HepG2 (cell line): ENCODE data around the gene SPHK2. TPM values are rescaled to one million over a fixed set of nuclear protein-coding genes. Genes with fewer than 3 reads are reported as not detected.

ENCODE experiments used
- BCL3 ChIP-seq: sonication (generic); formaldehyde crosslinking; IDR thresholded peaks from 2 replicates; pipeline ENCODE4 v1.5.1; 2020; ENCODE audit warnings: mild to moderate bottlenecking, missing genetic modification reagents, moderate library complexity
- CHCHD3 ChIP-seq: sonication (generic); formaldehyde crosslinking; IDR thresholded peaks from 2 replicates; pipeline ENCODE4 v1.8.0; 2022; ENCODE audit warnings: mild to moderate bottlenecking, missing genetic modification reagents, moderate library complexity
- CREB3 ChIP-seq: sonication (generic); formaldehyde crosslinking; IDR thresholded peaks from 2 replicates; pipeline ENCODE4 v1.5.0; 2020; ENCODE audit warnings: missing genetic modification reagents
- IRF2 ChIP-seq: IDR thresholded peaks from 2 replicates; pipeline ENCODE4 v1.6.1; 2018; ENCODE audit warnings: missing genetic modification reagents, missing compliant biosample characterization
- NKX3-1 ChIP-seq: sonication (generic); formaldehyde crosslinking; IDR thresholded peaks from 2 replicates; pipeline ENCODE4 v1.5.0; 2020; ENCODE audit warnings: missing genetic modification reagents
- POLR2AphosphoS2 ChIP-seq: IDR thresholded peaks from 2 replicates; pipeline ENCODE4 v1.6.1; 2011; ENCODE audit warnings: low read depth, low read length, improper control_type of control experiment
- PRDM10 ChIP-seq: sonication (generic); formaldehyde crosslinking; IDR thresholded peaks from 2 replicates; pipeline ENCODE4 v1.4.0; 2020; ENCODE audit warnings: low read depth, missing genetic modification reagents
- PTBP1 ChIP-seq: fragments of 200-400 bp; formaldehyde crosslinking; IDR thresholded peaks from 2 replicates; pipeline ENCODE4 v1.6.1; 2018; ENCODE audit warnings: low read length, low read depth; ENCODE audit not compliant: poor library complexity, severe bottlenecking
- RARA ChIP-seq: IDR thresholded peaks from 2 replicates; pipeline ENCODE4 v1.6.1; 2016; ENCODE audit warnings: missing genetic modification reagents, missing compliant biosample characterization
- RARG ChIP-seq: sonication (generic); formaldehyde crosslinking; IDR thresholded peaks from 2 replicates; pipeline ENCODE4 v1.4.0; 2020; ENCODE audit warnings: low read depth, mild to moderate bottlenecking, missing genetic modification reagents
- SOX13 ChIP-seq, 3 experiments: fragments of 450-650 bp in 1 of 3; sonication (generic) in 1 of 3; formaldehyde crosslinking in 1 of 3; IDR thresholded peaks in 2 of 3; conservative IDR thresholded peaks in 1 of 3; 2 replicates each; pipeline versions ENCODE4 v1.5.0 to v1.6.1; 2016 to 2020; ENCODE audit warnings: antibody characterized with exemption in 1 of 3, mild to moderate bottlenecking in 1 of 3, missing compliant biosample characterization in 1 of 3, missing genetic modification reagents in 1 of 3, moderate library complexity in 1 of 3
- SOX5 ChIP-seq: IDR thresholded peaks from 2 replicates; pipeline ENCODE4 v1.6.1; 2016; ENCODE audit warnings: borderline replicate concordance
- THYN1 ChIP-seq: sonication (generic); formaldehyde crosslinking; IDR thresholded peaks from 2 replicates; pipeline ENCODE4 v1.8.1; 2023; ENCODE audit warnings: low read depth, mild to moderate bottlenecking, moderate library complexity, missing genetic modification reagents, borderline replicate concordance
- TRAFD1 ChIP-seq: sonication (generic); formaldehyde crosslinking; IDR thresholded peaks from 2 replicates; pipeline ENCODE4 v1.5.1; 2020; ENCODE audit warnings: missing genetic modification reagents, mild to moderate bottlenecking, borderline replicate concordance
- ZFP41 ChIP-seq: sonication (generic); formaldehyde crosslinking; IDR thresholded peaks from 2 replicates; pipeline ENCODE4 v1.4.0; 2020; ENCODE audit warnings: mild to moderate bottlenecking, missing genetic modification reagents, borderline replicate concordance
- ZMYM3 ChIP-seq: sonication (generic); formaldehyde crosslinking; IDR thresholded peaks from 2 replicates; pipeline ENCODE4 v1.5.1; 2020; ENCODE audit warnings: mild to moderate bottlenecking, missing genetic modification reagents
- ZNF230 ChIP-seq: sonication (generic); formaldehyde crosslinking; IDR thresholded peaks from 2 replicates; pipeline ENCODE4 v1.4.0; 2020; ENCODE audit warnings: mild to moderate bottlenecking, missing genetic modification reagents
- ZNF572 ChIP-seq: sonication (generic); formaldehyde crosslinking; IDR thresholded peaks from 2 replicates; pipeline ENCODE4 v1.5.1; 2020; ENCODE audit warnings: mild to moderate bottlenecking, missing genetic modification reagents
- ZNF589 ChIP-seq: sonication (generic); formaldehyde crosslinking; conservative IDR thresholded peaks from 2 replicates; pipeline ENCODE4 v1.8.0; 2022; ENCODE audit warnings: mild to moderate bottlenecking, moderate library complexity, missing genetic modification reagents
- ZNF607 ChIP-seq: sonication (generic); formaldehyde crosslinking; IDR thresholded peaks from 2 replicates; pipeline ENCODE4 v1.5.1; 2020; ENCODE audit warnings: missing genetic modification reagents, mild to moderate bottlenecking, borderline replicate concordance
- ZSCAN12 ChIP-seq: sonication (generic); formaldehyde crosslinking; IDR thresholded peaks from 2 replicates; pipeline ENCODE4 v1.9.0; 2021; ENCODE audit warnings: mild to moderate bottlenecking, missing genetic modification reagents
- ZZZ3 ChIP-seq: sonication (generic); formaldehyde crosslinking; IDR thresholded peaks from 2 replicates; pipeline ENCODE4 v1.4.0; 2020; ENCODE audit warnings: missing genetic modification reagents, mild to moderate bottlenecking, borderline replicate concordance
- polyA plus RNA-seq, 8 experiments: library from polyadenylated mRNA; depleted of rRNA in 3 of 8; stranded (reverse) in 7 of 8; unstranded in 1 of 8; fragments of >200 nt; fragmentation: Illumina TruSeq in 4 of 8; extraction: Trizol in 4 of 8; gene quantifications; 2 replicates each; pipeline versions ENCODE4 v1.2.1 to v1.2.3, GENCODE V29; 2011 to 2016; ENCODE audit warnings: low read depth in 4 of 8, missing spikeins in 1 of 8, mixed read lengths in 1 of 8; ENCODE audit not compliant: insufficient read depth in 1 of 8
- total RNA-seq, 5 experiments: library from RNA; depleted of rRNA; stranded (reverse); fragments of >200 nt; fragmentation: Illumina TruSeq; extraction: Trizol; gene quantifications; 2 replicates each; pipeline ENCODE4 v1.2.3, GENCODE V29; 2016; ENCODE audit warnings: low read depth in 1 of 5

The SPHK2 gene
- total and polyA plus RNA-seq, 2 of the 13 experiments (the other 11 are each of a cell fraction or from before 2014, with no cell fraction given): 2.9 to 14.4 TPM

- TF ChIP-seq ZFP41 (CRISPR knock-in tag) (no peak), NKX3-1 (CRISPR knock-in tag) (no peak), THYN1 (CRISPR knock-in tag) (no peak), ZNF589 (no peak), POLR2AphosphoS2 (no peak), ZZZ3 (CRISPR knock-in tag) (no peak), PTBP1 (no peak), ZNF607 (no peak), ZNF572 (CRISPR knock-in tag) (no peak), RARA (CRISPR knock-in tag) (no peak), TRAFD1 (CRISPR knock-in tag) (no peak), ZMYM3 (CRISPR knock-in tag) (peak; percentile 47; the same call in 1 of the 2 replicates), SOX13 (IDR thresholded peaks at IDR 0.05) (no peak), SOX13 (CRISPR knock-in tag; conservative IDR thresholded peaks at IDR 0.05 in 1 of 2, IDR thresholded peaks at IDR 0.05 in 1 of 2) (peak in 1 of 2 experiments; percentile 60; a peak in 1 of 4 replicates), SOX5 (CRISPR knock-in tag) (peak; percentile 66; the same call in 1 of the 2 replicates), BCL3 (no peak), PRDM10 (CRISPR knock-in tag) (no peak), ZNF230 (no peak), RARG (CRISPR knock-in tag) (no peak), CREB3 (CRISPR knock-in tag) (no peak), IRF2 (CRISPR knock-in tag) (no peak), ZSCAN12 (CRISPR knock-in tag) (no peak), CHCHD3 (CRISPR knock-in tag) (no peak)
Measured at GRCh38 chr19:48650974-48651682, 31.8 kb downstream of the SPHK2 start (continued).
